Measurements from ENCODE around the gene CNOT8. TPM values are rescaled to one million over a fixed set of nuclear protein-coding genes. Genes with fewer than 3 reads are reported as not detected.

The CNOT8 gene
- total RNA-seq, 4 donors from 2014 or later, result 25.6 to 40.6 (median 30.5) TPM

DNA sequence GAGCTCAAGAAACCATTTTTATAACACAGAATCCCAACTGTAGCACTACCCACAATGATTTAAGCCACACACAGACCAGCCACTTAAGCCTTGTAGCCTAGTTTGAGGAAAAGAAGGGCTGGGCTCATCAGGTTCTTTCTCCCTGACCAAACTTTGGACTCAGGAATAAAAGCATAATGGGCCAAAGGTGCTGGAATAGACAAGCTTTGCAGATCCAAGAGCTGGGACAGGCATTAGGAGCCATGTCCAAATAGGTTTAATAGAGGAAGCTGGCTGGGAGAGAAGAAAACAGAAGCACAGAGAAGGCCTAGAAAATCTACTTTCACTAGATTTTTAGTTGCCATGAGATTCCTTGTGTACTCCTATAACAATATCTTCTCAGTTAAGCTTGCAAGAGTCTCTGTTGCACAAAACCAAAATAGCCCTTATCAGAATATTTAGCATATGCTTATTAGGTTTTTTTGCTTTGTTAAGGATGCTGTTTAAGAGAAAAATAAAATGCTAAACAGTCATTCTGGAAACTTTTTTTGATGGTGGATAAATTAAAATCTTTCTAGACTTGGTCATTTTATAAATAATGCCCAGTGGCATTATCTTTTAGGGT is 38.2 kb downstream of the CNOT8 start:
- no peak overlapping the region for H3K4me3 ChIP-seq
- no peaks in the 10 kb centered on the region for H3K27me3 ChIP-seq
- ATAC-seq (no peak), DNase-seq (no peak)
- peaks cover 7 to 91% of the 10 kb centered on the region in 2 donors for H3K36me3 ChIP-seq
- in situ Hi-C loops (cut with MboI; ENCODE audit: low sequenced_read_pairs in 4 of 4), result no loop called here
- no peaks in the 10 kb centered on the region for H3K4me1 ChIP-seq
- intact Hi-C loops (cut with DNase I; ENCODE audit: low total_unique reads), result loop anchor here (5.0 kb wide), 1 partner anchor 34 kb away; no protein-coding TSS in a partner anchor
- H3K9me3 ChIP-seq, result no peaks in the 10 kb centered on the region
- no peak for TF ChIP-seq POLR2A (IDR thresholded peaks at IDR 0.05)
- TF ChIP-seq CTCF (IDR thresholded peaks at IDR 0.05 in 4 of 5, conservative IDR thresholded peaks at IDR 0.05 in 1 of 5), result no peak
- no peak overlapping the region for H3K27ac ChIP-seq

- ATAC-seq (peak; percentile 41 to 55), DNase-seq (peak; percentile 11 to 66)
- in situ Hi-C loops (cut with MboI; ENCODE audit: low sequenced_read_pairs in 4 of 4), result no loop called here
- no peak overlapping the region for H3K4me3 ChIP-seq
- no peaks in the 10 kb centered on the region for H3K27me3 ChIP-seq
- peak overlapping the region in 3 of 4 donors; percentile 40 to 63 (median 58) for H3K27ac ChIP-seq
- H3K9me3 ChIP-seq, result no peaks in the 10 kb centered on the region
- no peaks in the 10 kb centered on the region for H3K4me1 ChIP-seq
- intact Hi-C loops (cut with DNase I; ENCODE audit: low total_unique reads), result loop anchor here (5.0 kb wide), 1 partner anchor 36 kb away; no protein-coding TSS in a partner anchor
- TF ChIP-seq POLR2A (IDR thresholded peaks at IDR 0.05) (no peak), CTCF (IDR thresholded peaks at IDR 0.05 in 4 of 5, conservative IDR thresholded peaks at IDR 0.05 in 1 of 5) (no peak)
- peaks cover 8 to 94% of the 10 kb centered on the region in 2 donors for H3K36me3 ChIP-seq
Measured at GRCh38 chr5:154898210-154898609, 39.8 kb downstream of the CNOT8 start.

DNA sequence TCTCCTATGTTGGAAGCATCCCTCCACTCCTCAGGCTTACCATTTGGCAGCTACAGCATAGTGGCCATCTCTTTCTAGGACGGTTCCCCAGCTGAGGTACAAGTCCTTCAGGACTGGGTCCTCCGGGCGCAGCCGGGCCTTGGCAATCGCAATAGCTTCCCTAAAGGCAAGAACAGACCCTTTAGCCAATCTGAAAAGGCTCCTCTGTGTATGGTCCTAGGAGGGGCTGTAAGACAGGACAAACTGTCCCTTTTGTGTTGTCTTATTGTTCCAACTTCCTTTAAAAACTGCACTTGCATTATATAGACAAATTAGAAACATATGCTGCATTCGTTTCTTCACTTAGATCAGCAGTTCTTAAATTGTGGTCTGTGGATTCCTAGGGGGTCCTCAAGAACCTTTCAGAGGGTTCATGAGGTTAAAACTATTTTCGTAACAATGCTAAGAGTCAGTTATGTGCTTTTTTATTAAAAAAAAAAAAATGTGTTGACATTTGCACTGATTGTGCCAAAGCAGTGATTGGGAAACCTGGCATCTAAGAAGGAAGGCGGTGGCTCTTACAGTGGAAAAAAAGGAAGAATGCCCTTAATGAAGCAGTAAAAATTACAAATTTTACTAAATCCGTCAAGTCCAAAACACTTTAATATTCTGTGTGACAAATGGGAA is 40.9 kb downstream of the CNOT8 start:
- Histone ChIP-seq H3K27ac (peak overlapping the region; percentile 40 to 67 (median 54)), H3K27me3 (no peaks in the 10 kb centered on the region), H3K36me3 (peaks cover 10 to 91% of the 10 kb centered on the region in 2 donors), H3K4me1 (no peaks in the 10 kb centered on the region), H3K4me3 (no peak overlapping the region), H3K9me3 (no peaks in the 10 kb centered on the region)
- in situ Hi-C loops (cut with MboI; ENCODE audit: low sequenced_read_pairs in 4 of 4) (no loop called here), intact Hi-C loops (cut with DNase I; ENCODE audit: low total_unique reads) (loop anchor here (5.0 kb wide), 1 partner anchor 37 kb away; no protein-coding TSS in a partner anchor)
- DNase-seq, result peak; percentile 20 to 61
- peak; percentile 57 to 65 for ATAC-seq
- TF ChIP-seq POLR2A (IDR thresholded peaks at IDR 0.05) (no peak), CTCF (IDR thresholded peaks at IDR 0.05 in 4 of 5, conservative IDR thresholded peaks at IDR 0.05 in 1 of 5) (no peak)

- Histone ChIP-seq H3K36me3 (peaks cover 10 to 90% of the 10 kb centered on the region in 2 donors), H3K4me3 (no peak overlapping the region), H3K9me3 (no peaks in the 10 kb centered on the region), H3K27ac (peak overlapping the region in 3 of 4 donors; percentile 33 to 67 (median 58)), H3K4me1 (no peaks in the 10 kb centered on the region), H3K27me3 (no peaks in the 10 kb centered on the region)
- DNase-seq (no peak), ATAC-seq (no peak)
- intact Hi-C loops (cut with DNase I; ENCODE audit: low total_unique reads), result no loop called here
- TF ChIP-seq CTCF (IDR thresholded peaks at IDR 0.05 in 4 of 5, conservative IDR thresholded peaks at IDR 0.05 in 1 of 5) (no peak), POLR2A (IDR thresholded peaks at IDR 0.05) (no peak)
- in situ Hi-C loops (cut with MboI; ENCODE audit: low sequenced_read_pairs in 4 of 4), result no loop called here
Measured at GRCh38 chr5:154900066-154900465, 41.6 kb downstream of the CNOT8 start.
